Activated CD8-positive, alpha-beta memory T cell treated with anti-CD3 and anti-CD28 coated beads, Interleukin-2, amount 50 U/mL, for 24 hours (primary cell): ENCODE measurements around the gene ANO9.

Experiments
- DNase-seq: peaks from one replicate; pipeline ENCODE4 v3.0.0-alpha.2; 2020; ENCODE audit errors: extremely low read depth

ANO9 gene

GRCh38 chr11:441418-442274 lies at the start of gene ANO9:
ANO9 (minus strand) TSS chr11:442011; CDS start chr11:441926, 85 bp downstream.
- DNase-seq, result peak; percentile 12

DNA sequence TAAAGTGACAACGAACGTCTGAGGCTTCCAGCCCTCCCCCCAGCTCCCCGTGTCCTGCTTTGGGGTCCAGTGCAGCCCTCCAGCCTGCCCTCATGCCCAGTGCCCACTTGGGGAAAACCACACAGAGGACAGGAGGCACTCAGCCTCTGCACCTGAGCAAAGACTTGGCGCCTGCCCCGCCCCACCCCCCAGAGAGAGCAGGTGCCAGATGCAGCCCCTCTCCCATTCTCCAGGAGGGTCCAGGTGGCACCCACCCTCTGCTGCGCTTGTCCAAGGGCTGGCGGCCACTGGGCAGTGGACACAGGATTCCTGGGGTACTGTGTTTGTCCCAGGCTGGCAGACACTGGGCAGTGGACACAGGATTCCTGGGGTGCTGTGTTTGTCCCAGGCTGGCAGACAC lies 49.5 kb upstream of the ANO9 start:
- DNase-seq, result no peak

DNA sequence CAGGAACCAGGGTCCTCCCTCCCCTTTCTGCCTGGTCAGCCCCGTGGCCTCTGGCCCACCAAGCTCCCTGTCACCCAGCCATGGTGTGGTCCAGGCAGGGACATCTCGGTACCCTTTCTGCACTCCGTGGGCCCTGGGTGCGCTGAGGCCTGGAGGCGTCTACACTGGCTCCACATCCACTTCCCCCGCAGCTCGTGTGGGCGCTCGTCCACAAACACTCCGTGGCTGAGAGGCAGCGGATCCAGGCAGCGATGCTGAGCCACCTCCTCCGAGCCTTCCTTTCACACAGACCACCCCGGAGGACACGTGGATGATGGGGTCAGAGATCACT lies 49.1 kb upstream of the ANO9 start:
- DNase-seq, result no peak

DNA sequence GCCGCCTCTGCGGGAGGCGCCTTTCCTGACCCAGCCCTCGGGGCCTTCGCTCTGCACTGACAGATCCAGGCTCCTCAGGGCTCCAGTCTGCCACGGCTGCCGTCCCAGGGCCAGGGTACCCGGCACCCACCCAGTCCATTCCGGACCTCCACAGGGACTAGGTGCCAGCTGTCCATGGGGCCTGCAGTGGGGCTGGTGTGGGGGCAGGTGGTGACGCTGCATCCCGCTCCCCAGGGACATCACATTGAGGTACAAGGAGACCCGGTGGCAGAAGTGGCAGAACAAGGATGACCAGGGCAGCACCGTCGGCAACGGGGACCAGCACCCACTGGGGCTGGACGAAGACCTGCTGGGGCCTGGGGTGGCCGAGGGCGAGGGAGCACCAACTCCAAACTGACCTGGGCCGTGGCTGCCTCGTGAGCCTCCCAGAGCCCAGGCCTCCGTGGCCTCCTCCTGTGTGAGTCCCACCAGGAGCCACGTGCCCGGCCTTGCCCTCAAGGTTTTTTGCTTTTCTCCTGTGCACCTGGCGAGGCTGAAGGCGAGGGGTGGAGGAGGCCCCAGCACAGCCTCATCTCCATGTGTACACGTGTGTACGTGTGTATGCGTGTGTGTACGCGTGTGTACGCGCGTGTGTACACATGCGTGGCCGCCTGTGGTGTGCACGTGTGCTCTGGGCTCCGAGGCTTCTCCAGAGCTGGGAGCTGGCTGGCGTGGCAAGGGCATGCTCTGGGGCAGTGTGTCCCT lies 48.5 kb upstream of the ANO9 start:
- no peak for DNase-seq

GRCh38 chr11:489610-490185 lies 47.9 kb upstream of the ANO9 start:
- no peak for DNase-seq

GRCh38 chr11:488992-489391 lies 47.2 kb upstream of the ANO9 start:
- DNase-seq, result no peak

GRCh38 chr11:488579-488978 lies 46.8 kb upstream of the ANO9 start:
- DNase-seq, result no peak

GRCh38 chr11:488062-488461 lies 46.3 kb upstream of the ANO9 start:
- DNase-seq, result no peak

- no peak for DNase-seq
Measured at GRCh38 chr11:487571-488021, 45.8 kb upstream of the ANO9 start.

DNA sequence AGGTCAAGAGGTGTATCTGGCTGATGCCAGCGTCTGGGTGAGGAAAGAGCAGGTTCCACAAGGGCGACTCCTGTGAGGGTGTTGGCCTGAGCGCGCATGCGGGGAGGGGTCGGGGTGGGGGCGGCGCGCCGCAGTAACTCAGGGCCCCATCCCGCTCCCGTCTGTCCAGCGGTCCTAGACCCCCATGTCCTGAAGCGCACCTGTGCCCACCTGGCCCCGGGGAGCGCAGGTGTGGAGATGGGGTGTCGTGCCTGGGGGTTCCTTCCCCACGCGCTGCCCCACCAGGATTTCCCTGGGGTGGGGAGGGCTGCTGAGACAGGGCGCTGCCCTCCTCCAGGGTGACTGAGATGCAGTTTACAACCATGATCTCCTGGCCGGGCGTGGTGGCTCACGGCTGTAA lies 44.4 kb upstream of the ANO9 start:
- no peak for DNase-seq

- DNase-seq, result no peak
Measured at GRCh38 chr11:484616-485015, 42.8 kb upstream of the ANO9 start.

DNA sequence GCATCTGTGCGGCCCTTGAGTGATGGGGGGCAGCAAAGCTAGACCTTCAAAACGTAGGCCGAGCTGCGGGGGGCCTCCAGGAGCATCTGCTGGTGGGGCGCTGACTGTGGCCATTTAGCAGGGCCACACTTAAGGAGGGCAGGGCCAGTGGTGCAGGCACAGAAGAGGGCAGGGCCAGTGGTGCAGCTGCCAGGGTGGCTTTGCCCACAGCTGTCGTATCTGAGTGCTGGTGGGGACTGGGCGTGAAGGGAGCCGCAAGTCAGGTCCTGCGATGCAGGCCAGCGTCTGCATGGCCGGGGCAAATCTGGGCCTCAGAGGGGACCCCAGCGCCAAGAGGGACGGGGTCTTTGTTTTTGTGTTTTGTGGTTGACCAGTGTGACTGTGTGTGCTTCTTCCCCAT lies 37.5 kb upstream of the ANO9 start:
- DNase-seq, result no peak

- DNase-seq, result no peak
Measured at GRCh38 chr11:477052-477715, 35.4 kb upstream of the ANO9 start.

DNA sequence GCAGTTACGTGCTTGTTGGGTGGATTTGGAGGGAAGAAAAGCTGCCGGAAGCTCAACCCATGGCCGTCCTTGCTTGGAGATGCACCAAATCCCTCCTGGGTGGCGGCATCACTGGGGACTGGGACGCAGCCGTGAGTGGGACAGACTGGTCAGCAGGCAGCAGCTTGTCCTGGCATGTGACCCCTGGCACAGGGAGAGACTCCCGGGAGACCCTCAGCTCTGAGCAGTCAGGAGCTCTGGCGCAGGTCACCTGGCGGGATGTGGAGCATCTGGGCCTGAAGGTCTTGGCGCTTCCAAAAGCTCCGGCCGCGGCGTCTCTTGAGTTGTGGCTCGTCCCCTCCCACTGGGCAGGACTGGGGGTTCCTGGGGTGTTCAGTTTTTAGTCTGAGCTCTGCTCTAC lies 34.6 kb upstream of the ANO9 start:
- DNase-seq, result no peak

DNA sequence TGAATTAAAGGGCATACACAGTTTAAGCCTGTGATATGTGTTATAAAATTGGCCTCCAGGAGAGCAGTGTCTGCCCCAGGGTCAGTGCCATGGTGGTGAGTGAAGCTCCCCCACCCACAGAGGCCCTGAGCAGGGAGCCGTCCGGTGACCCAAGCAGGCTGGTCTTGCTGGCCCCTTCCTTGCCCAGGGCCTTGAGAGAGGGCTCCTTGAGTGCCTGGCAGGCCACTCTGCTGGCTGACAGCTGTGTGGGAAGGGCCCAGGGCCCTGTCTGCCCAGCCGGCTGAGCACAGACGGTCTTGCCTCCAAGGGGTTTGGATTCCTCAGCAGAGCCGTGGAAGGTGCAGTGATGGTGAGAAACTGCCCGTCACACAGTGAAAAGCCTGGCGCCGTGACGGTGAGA lies 34.1 kb upstream of the ANO9 start:
- DNase-seq, result no peak

GRCh38 chr11:474914-475506 lies 33.2 kb upstream of the ANO9 start:
- no peak for DNase-seq

- DNase-seq, result no peak
Measured at GRCh38 chr11:473962-474785, 32.4 kb upstream of the ANO9 start.

DNA sequence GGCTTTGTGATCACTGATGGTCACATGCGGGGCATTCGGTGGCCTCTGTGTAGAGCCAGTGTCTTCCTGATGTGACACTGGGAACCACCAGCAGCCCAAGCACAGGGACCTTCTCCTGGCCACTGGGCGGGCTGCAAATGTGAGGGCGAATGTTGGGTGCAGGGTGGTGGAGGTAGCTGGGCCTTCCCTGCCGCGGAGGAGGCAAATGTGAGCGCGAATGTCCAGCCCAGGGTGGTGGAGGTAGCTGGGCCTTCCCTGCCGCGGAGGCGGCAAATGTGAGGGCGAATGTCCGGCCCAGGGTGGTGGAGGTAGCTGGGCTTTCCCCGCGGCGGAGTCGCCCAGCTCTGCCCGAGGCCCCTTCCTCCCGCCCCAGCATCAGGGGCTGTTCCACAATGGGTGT lies 31.6 kb upstream of the ANO9 start:
- no peak for DNase-seq

DNA sequence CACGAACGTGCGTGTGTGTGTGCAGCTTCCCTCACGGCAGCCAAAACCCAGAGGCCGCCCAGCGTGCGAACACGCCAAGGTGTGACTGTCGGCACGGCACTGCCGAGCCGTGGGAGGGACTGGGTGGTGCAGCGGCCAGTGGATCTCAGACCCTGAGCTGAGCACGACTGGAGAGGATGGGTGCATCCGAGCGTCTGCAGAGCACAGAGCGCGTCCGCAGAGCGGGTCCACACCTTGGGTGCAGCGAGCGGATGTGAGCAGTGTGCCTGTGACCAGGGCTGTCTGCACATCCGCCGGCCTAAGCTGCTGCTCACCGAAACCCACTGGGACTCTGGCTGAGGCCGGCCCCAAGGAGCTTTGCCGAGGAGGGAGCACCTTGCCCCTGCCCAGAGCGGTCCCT lies 31.0 kb upstream of the ANO9 start:
- no peak for DNase-seq

GRCh38 chr11:472272-472671 lies 30.5 kb upstream of the ANO9 start:
- DNase-seq, result no peak
